Activated CD4-positive, alpha-beta T cell treated with anti-CD3 and anti-CD28 coated beads, Interleukin-2, amount 10 ng/mL, durations not matched to agents 7 days and 5 days (primary cell): ENCODE measurements around the gene NPAS3. TPM values are rescaled to one million over a fixed set of nuclear protein-coding genes. Genes with fewer than 3 reads are reported as not detected.

ENCODE experiments used
- CTCF ChIA-PET: fragments of 350-600 bp; sonication (Branson Sonifier 250); formaldehyde crosslinking; loops from one replicate; lab custom pipeline; 2021; ENCODE audit warnings: antibody characterized with exemption; lab: Charles Lee
- POLR2A ChIA-PET: fragments of 350-600 bp; sonication (Branson Sonifier 250); formaldehyde crosslinking; loops from one replicate; lab custom pipeline; 2021; ENCODE audit warnings: antibody characterized with exemption; lab: Charles Lee
- DNase-seq: peaks from one replicate; pipeline ENCODE4 v3.0.0-alpha.2; 2020
- H3K27ac Mint-ChIP-seq: one replicate; pipeline ENCODE4 v1.8.0; 2021; ENCODE audit warnings: mild to moderate bottlenecking, moderate library complexity, mixed read lengths
- H3K27me3 Mint-ChIP-seq: one replicate; pipeline ENCODE4 v1.8.0; 2021; ENCODE audit warnings: mixed read lengths
- H3K36me3 Mint-ChIP-seq: one replicate; pipeline ENCODE4 v1.8.0; 2021; ENCODE audit warnings: low read depth, mixed read lengths
- H3K4me1 Mint-ChIP-seq: one replicate; pipeline ENCODE4 v1.8.0; 2021; ENCODE audit warnings: mixed read lengths
- H3K4me3 Mint-ChIP-seq: one replicate; pipeline ENCODE4 v1.8.0; 2021; ENCODE audit warnings: mild to moderate bottlenecking, moderate library complexity, mixed read lengths
- H3K9me3 Mint-ChIP-seq: one replicate; pipeline ENCODE4 v1.8.0; 2021; ENCODE audit warnings: mixed read lengths
- total RNA-seq, 2 experiments: library from RNA; stranded (reverse); gene quantifications; one replicate each; pipeline ENCODE4 v1.2.3, GENCODE V29; 2021

NPAS3 gene
- total RNA-seq, 2 experiments from 2014 or later, result not detected

DNA sequence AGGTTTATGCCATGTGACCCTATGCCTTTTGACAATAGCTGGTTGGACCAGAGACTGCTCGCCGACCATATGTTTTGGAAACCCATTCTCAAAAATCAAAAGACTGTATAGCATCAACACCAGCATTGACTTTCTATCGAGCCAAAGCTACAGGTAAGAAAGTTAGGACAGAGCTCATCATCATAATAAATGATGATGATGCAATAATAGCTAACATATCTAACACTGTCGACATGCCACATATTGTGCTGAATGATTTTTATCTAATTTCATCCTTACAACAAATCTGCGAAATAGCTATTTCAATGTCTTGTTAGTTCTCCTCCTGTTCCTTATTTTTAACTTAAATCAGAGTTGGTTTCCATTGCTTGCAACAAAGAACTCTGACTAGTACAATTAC lies 909.3 kb downstream of the NPAS3 start:
- ChIA-PET POLR2A (interaction anchor here (0.6 kb wide), 1 partner anchor 118 kb away, joined by 4 read pairs; no protein-coding TSS in a partner anchor), CTCF (interaction anchor here (0.6 to 2.6 kb wide), 4 partner anchors 10 to 247 kb away, joined by 3 to 13 read pairs (median 3); no protein-coding TSS in a partner anchor)
- no peak for DNase-seq

DNA sequence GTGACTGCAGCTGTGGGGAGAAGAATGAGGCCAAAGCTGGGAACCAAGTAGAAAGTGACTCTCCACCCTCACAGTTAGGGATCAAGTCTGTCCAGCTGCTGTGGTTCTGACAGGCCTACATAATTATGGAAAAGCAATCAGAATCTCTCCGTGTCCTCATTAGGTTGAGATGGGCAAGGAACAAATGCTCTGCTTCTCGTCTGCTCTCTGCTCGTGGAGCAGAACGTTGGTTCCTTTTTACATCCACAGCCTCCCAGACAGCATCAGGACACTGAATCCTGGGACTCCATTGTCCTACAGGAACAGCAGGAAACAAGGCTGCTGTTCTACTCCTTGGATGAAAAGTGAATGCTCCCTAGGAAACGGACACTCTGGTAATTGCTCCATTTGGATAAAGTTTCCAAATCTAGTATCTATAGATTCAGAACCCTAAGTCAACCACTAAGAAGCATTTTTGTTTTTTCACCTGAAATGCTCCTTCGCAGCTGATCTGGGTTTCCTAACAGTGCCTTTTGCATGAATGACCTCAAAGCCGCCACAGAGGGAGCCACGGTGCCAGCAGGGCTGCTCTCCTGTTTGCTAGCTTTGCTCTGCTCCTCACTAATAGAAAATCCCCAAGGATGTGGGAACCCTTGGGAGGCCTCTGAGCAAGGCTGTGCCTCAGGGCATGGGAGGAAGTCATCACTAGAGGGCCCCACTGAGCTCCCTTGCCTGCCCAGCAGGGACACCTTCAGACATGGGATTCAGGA lies 910.2 kb downstream of the NPAS3 start:
- H3K27me3 Mint-ChIP-seq, result peaks cover 15% of the 10 kb centered on the region
- peak; percentile 16 for DNase-seq
- ChIA-PET POLR2A (interaction anchor here (0.6 kb wide), 2 partner anchors 22 to 117 kb away, joined by 4 read pairs; no protein-coding TSS in a partner anchor), CTCF (interaction anchor here (0.7 to 2.6 kb wide), 9 partner anchors 9 to 378 kb away, joined by 3 to 13 read pairs (median 4); no protein-coding TSS in a partner anchor)
- no peak overlapping the region for H3K27ac Mint-ChIP-seq
- H3K4me3 Mint-ChIP-seq, result no peak overlapping the region
- peaks cover 2% of the 10 kb centered on the region for H3K4me1 Mint-ChIP-seq
- H3K9me3 Mint-ChIP-seq, result no peaks in the 10 kb centered on the region
- H3K36me3 Mint-ChIP-seq, result no peaks in the 10 kb centered on the region

More for the DNA sequence above, 909.3 kb downstream of the NPAS3 start:
- Mint-ChIP-seq H3K4me1 (peaks cover 2% of the 10 kb centered on the region), H3K27me3 (peaks cover 17% of the 10 kb centered on the region), H3K27ac (no peak overlapping the region), H3K4me3 (no peak overlapping the region), H3K9me3 (no peaks in the 10 kb centered on the region), H3K36me3 (no peaks in the 10 kb centered on the region)

DNA sequence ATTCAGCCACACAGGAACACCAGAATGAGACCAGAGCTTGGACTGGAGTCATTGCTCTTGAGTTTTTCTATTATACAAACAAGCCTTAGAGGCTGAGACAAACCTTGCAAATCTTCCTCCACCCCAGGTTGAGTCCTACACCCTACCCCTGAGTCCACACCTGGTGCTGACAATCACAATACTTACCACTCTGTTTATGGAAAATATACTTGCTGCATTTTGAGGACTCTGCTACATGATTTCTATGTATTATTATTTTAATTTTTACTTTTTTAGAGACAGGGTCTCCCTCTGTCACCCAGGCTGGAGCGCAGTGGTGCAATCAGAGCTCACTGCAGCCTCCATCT lies 910.7 kb downstream of the NPAS3 start:
- H3K4me3 Mint-ChIP-seq, result no peak overlapping the region
- H3K27ac Mint-ChIP-seq, result no peak overlapping the region
- no peaks in the 10 kb centered on the region for H3K9me3 Mint-ChIP-seq
- ChIA-PET POLR2A (interaction anchor here (0.6 kb wide), 2 partner anchors 21 to 161 kb away, joined by 3 to 4 read pairs; no protein-coding TSS in a partner anchor), CTCF (interaction anchor here (0.7 to 2.6 kb wide), 7 partner anchors 9 to 377 kb away, joined by 3 to 13 read pairs (median 4); no protein-coding TSS in a partner anchor)
- DNase-seq, result no peak
- peaks cover 2% of the 10 kb centered on the region for H3K4me1 Mint-ChIP-seq
- peaks cover 15% of the 10 kb centered on the region for H3K27me3 Mint-ChIP-seq
- H3K36me3 Mint-ChIP-seq, result no peaks in the 10 kb centered on the region

DNA sequence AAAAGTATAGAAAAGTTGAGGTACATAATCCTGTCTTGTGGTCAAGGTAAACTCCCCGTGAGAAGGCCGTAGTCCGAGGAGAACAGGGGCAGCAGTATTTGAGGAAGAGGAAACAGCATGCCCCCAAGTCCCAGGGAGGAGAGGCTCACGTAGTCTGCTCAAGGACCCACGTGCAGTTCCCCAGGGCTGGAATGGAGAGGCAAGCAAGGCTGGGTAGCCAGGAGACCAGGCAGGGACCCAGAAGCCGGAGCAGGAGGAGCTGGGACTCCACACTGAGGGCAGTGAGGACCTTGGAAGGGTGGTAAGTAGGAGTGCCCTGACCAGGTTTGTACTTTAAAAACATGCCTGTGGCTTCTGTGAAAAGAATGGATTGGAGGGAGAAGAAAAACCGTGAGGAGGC lies 912.1 kb downstream of the NPAS3 start:
- no peaks in the 10 kb centered on the region for H3K36me3 Mint-ChIP-seq
- ChIA-PET CTCF (no interaction called here), POLR2A (no interaction called here)
- no peaks in the 10 kb centered on the region for H3K9me3 Mint-ChIP-seq
- peaks cover 2% of the 10 kb centered on the region for H3K4me1 Mint-ChIP-seq
- H3K4me3 Mint-ChIP-seq, result no peak overlapping the region
- H3K27me3 Mint-ChIP-seq, result peaks cover 27% of the 10 kb centered on the region
- no peak overlapping the region for H3K27ac Mint-ChIP-seq
- no peak for DNase-seq

DNA sequence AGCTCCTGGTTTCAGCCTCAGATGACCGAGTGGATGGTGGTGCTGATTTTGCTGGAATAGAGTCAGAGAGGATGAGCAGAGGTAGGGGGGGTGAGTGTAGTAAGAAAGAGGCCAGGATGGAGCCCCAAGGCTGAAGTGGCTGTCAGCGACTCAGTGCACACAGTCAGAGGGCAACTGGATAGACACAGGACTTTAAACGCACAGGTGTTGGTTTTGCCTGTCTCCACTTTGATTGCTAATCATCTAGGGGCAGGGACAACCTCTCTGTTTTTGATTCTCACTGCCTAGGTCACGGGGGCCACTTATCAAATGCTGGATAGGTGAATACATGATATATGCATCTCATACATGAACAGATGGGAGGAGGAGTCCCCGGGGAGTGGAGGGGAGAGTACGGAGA lies 912.7 kb downstream of the NPAS3 start:
- no peak overlapping the region for H3K4me3 Mint-ChIP-seq
- peaks cover 28% of the 10 kb centered on the region for H3K27me3 Mint-ChIP-seq
- H3K4me1 Mint-ChIP-seq, result peaks cover 2% of the 10 kb centered on the region
- H3K36me3 Mint-ChIP-seq, result no peaks in the 10 kb centered on the region
- CTCF ChIA-PET, result no interaction called here
- DNase-seq, result no peak
- POLR2A ChIA-PET, result no interaction called here
- H3K9me3 Mint-ChIP-seq, result no peaks in the 10 kb centered on the region
- no peak overlapping the region for H3K27ac Mint-ChIP-seq

DNA sequence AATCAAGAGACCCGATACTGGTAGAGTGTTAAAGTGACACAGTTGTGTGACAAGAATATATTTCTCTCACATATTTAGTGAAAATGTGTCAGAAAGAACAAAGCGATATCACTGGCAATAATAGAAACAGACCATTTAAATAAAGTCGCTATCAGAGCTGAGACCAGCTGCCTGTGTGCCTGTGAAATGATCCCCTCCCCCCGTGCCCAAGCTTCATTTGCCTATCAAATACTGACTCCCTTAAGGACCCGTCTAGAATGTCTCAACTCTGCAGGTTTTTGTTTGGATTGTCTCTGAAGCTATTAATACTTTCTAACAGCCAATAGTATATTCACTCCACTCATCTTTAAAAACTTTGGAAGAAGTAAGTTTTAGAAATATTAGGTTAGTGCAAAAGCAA lies 913.3 kb downstream of the NPAS3 start:
- Mint-ChIP-seq H3K4me1 (peaks cover 2% of the 10 kb centered on the region), H3K27ac (no peak overlapping the region), H3K36me3 (no peaks in the 10 kb centered on the region), H3K4me3 (no peak overlapping the region), H3K27me3 (peaks cover 28% of the 10 kb centered on the region), H3K9me3 (no peaks in the 10 kb centered on the region)
- CTCF ChIA-PET, result no interaction called here
- POLR2A ChIA-PET, result no interaction called here
- DNase-seq, result no peak
